Measurements from ENCODE around the gene INHBC. TPM values are rescaled to one million over a fixed set of nuclear protein-coding genes. Genes with fewer than 3 reads are reported as not detected.

Gene INHBC
- total RNA-seq, 1 experiment from 2014 or later, result not detected

DNA sequence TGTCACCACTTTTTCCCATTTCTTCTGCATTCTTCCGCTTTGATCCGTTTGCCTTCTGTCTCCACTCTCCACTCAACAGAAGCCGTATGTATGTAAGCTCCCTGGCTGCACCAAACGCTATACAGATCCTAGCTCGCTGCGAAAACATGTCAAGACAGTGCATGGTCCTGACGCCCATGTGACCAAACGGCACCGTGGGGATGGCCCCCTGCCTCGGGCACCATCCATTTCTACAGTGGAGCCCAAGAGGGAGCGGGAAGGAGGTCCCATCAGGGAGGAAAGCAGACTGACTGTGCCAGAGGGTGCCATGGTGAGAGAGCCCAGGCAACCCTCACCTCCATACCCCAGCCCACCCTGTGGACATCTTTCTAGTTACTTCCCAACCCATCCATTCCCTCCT lies 33.3 kb downstream of the INHBC start:
- no peak for DNase-seq (ENCODE audit: low read depth)

DNA sequence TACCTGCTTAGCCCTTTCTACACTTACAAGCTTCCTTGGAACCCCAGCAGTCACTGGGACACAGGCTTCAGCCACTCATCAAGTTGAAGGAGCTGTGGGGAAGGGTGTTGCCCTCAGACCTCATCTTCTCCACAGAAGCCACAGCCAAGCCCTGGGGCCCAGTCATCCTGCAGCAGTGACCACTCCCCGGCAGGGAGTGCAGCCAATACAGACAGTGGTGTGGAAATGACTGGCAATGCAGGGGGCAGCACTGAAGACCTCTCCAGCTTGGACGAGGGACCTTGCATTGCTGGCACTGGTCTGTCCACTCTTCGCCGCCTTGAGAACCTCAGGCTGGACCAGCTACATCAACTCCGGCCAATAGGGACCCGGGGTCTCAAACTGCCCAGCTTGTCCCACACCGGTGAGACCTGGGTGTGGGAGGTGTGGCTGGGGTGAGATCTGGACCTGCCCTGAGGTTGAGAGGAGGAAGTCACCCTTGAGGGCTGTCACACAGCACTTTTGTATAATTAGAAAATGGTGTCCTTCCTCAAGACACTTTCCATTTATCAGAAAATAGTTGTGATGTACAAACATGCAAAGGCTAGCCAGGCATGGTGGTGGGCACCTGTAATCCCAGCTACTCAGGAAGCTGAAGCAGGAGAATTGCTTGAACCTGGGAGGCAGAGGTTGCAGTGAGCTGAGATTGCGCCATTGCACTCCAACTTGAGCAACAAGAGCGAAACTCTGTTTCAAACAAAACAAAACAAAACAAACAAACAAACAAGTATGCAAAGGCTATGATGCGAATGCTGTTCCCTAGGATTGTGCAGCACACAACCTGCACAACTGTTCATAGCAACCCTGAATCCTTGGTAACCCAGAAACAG lies 34.9 kb downstream of the INHBC start:
- DNase-seq (ENCODE audit: low read depth), result no peak

DNA sequence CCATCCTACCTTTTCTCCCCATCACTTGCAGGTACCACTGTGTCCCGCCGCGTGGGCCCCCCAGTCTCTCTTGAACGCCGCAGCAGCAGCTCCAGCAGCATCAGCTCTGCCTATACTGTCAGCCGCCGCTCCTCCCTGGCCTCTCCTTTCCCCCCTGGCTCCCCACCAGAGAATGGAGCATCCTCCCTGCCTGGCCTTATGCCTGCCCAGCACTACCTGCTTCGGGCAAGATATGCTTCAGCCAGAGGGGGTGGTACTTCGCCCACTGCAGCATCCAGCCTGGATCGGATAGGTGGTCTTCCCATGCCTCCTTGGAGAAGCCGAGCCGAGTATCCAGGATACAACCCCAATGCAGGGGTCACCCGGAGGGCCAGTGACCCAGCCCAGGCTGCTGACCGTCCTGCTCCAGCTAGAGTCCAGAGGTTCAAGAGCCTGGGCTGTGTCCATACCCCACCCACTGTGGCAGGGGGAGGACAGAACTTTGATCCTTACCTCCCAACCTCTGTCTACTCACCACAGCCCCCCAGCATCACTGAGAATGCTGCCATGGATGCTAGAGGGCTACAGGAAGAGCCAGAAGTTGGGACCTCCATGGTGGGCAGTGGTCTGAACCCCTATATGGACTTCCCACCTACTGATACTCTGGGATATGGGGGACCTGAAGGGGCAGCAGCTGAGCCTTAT lies 35.8 kb downstream of the INHBC start:
- DNase-seq (ENCODE audit: low read depth), result no peak

DNA sequence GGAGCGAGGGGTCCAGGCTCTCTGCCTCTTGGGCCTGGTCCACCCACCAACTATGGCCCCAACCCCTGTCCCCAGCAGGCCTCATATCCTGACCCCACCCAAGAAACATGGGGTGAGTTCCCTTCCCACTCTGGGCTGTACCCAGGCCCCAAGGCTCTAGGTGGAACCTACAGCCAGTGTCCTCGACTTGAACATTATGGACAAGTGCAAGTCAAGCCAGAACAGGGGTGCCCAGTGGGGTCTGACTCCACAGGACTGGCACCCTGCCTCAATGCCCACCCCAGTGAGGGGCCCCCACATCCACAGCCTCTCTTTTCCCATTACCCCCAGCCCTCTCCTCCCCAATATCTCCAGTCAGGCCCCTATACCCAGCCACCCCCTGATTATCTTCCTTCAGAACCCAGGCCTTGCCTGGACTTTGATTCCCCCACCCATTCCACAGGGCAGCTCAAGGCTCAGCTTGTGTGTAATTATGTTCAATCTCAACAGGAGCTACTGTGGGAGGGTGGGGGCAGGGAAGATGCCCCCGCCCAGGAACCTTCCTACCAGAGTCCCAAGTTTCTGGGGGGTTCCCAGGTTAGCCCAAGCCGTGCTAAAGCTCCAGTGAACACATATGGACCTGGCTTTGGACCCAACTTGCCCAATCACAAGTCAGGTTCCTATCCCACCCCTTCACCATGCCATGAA lies 36.5 kb downstream of the INHBC start:
- no peak for DNase-seq (ENCODE audit: low read depth)

DNA sequence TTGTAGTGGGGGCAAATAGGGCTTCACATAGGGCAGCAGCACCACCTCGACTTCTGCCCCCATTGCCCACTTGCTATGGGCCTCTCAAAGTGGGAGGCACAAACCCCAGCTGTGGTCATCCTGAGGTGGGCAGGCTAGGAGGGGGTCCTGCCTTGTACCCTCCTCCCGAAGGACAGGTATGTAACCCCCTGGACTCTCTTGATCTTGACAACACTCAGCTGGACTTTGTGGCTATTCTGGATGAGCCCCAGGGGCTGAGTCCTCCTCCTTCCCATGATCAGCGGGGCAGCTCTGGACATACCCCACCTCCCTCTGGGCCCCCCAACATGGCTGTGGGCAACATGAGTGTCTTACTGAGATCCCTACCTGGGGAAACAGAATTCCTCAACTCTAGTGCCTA lies 37.1 kb downstream of the INHBC start:
- no peak for DNase-seq (ENCODE audit: low read depth)

DNA sequence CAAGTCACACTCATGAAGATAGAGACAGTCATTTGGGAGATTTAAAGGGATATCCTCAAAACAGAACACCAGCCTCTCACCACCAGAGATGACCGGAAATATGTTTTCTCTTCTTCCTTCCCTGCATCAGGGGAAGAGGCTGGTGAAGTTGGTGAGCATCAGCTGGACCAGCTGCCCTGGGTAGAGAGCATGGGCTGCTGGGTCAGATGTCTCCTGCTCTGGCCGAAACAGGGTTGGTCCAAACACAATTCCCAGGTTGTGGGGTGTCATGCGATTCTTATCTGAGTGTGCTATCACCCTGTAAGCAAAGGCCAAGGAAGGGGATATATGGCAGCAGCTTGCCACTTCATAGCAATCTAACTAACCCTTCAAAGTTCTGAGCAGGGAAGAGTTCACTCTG lies 37.8 kb downstream of the INHBC start:
- DNase-seq (ENCODE audit: low read depth), result no peak

DNA sequence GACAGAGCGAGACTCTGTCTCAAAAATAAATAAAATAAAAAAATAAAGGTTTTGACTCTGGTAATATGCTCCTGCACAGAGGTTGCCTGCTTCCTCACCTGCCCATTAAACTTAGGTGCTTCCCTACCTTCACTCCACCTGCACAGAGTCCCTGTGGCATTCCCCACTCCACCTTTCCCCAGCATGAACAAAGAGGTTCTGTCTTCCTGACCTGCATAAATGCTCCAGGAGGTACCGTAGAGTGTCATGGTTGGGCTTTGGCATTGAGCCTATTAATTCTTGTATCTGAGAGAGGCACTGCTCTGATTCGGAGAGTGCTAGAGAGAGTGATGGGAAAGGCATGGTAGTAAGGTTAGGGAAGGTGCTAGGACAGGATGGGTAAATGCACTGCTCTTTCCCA lies 38.8 kb downstream of the INHBC start:
- no peak for DNase-seq (ENCODE audit: low read depth)

DNA sequence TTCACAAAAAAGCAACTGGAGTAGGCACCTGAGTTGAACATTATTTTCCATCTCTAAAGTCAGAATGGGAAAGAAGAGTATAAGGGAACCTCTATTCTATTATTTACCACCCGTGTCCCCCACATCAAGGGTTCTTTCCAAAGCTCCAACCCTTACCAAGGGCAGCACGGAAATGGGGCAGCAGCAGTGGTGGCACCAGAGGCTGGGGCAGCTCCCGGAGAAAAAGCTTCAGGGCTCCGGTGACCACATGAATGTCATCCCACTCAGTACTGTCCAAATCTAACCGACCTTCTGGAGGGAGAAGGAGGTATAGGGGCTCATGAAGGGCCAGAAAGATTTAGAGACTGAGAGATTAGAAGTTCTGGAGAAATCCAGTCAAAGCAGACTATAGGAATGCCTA lies 39.3 kb downstream of the INHBC start:
- no peak for DNase-seq (ENCODE audit: low read depth)

DNA sequence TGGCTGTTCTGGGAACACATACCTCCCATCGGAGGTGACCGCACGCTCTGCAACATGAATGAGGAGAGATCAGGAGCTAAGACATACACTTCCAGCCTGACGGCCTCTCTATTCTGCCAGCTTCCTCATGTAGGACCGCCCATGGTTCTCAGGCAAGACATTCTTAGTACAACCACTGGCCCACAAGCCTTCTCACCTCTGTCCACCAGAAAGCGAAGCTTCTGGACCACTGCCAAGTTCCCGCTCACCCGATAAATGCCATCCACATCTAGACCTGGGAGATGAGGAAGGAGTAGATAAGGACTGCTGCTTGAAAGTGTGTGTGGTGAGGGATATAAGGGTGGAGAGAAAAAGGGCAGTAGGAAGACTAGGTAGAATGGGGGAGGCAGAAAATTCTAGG lies 39.8 kb downstream of the INHBC start:
- no peak for DNase-seq (ENCODE audit: low read depth)

DNA sequence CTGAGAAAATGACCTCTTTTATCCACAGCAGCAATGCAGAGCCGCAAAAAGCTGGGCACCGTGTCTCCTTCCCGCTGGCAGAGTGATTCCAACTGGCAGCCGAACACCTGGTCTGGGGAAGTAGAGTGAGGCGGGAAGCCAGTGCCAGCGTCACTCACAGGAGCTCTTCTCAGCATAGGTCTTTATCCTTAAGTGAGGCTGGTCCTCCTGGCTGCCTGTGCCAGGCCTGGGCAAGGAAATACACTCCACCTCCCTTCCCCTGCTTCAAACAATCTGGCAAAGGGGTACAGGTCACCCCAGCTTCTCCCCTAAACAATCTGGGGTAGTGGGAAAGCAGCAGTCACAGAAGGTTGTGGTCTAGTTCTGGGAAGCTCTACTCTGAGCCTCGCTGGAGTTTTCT lies 40.3 kb downstream of the INHBC start:
- no peak for DNase-seq (ENCODE audit: low read depth)

DNA sequence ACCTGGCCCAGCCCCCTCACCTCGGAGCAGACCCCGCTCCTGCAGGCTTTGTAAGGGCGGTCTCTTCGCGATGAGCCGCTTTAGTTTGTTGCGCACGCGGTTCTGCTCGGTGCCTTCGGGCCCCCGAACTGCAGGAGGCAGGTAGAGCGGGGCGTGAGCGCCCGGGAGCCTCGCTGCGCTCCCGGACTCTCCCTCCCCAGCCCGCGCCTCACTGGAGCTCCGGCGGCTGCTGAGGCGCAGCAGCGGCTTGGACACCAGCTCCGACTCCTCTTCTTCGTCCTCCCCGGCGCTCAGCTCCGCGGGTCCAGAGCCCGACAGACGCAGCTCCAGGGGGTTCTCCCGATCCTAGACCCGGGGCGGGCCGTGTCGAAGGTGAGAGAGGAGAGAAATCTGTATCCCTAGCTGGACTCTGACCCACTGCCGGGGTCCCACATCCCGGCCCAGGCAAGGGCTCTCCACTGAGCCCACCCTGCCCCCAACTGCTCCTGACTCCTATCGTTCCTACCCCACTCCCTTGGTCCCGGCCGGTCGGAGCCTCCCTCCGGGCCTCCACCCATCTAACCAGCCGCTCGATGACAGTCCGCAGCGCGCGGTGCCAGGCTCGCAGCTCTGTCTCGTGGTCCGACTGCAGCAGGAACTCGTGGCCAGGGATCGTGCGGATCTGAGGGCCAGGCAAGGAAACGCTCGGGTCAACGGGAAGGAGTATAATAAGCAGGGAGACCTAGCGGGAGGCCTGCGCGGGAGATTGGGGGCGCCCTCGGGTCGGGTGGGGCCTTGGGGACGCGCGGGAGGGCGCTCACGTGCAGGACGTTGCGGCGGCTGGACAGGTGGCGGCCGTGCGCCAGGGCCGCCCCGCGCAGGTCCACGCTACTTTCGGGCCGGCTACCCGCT lies 40.9 kb downstream of the INHBC start:
- peak; percentile 40 for DNase-seq (ENCODE audit: low read depth)

DNA sequence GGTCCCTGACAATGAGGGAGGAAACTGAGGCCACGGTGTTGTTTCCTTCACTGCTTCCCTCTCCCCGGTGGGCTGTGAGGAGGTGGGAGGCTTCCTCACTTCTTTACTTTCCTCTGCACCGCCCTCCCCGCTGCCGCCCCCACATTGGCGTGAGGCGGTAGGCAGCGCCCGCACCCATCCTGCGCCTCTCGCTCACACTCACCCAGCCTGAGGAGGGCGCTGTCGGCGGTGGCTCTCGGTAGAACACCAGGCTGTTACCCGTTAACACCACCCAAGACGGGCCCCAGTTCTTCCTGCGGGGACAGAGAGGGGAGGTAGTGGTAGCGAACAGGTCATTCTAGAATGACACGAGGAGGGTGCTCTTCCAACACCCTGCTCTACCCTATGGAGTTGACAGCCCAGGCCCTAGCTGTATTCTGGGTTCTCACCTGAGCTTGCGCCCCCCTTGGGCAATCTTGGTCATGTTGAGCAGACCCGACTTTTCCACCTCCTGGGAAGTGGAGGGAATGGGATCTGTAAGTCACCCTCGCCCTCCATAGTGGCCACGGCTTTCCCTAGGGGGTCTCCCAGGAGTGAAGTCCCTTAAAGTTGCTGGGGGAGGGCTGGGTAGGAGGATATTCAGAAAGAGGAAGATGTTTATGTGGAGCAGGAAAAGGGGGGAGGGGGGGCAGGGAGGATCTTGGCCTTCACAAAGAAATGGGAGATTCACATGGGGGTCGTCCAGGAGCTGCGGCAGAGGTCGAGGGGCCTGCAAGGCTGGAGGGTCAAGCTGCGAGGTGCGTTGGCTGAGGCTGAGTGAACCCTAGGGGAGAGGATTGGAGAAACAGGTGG lies 41.8 kb downstream of the INHBC start:
- no peak for DNase-seq (ENCODE audit: low read depth)

DNA sequence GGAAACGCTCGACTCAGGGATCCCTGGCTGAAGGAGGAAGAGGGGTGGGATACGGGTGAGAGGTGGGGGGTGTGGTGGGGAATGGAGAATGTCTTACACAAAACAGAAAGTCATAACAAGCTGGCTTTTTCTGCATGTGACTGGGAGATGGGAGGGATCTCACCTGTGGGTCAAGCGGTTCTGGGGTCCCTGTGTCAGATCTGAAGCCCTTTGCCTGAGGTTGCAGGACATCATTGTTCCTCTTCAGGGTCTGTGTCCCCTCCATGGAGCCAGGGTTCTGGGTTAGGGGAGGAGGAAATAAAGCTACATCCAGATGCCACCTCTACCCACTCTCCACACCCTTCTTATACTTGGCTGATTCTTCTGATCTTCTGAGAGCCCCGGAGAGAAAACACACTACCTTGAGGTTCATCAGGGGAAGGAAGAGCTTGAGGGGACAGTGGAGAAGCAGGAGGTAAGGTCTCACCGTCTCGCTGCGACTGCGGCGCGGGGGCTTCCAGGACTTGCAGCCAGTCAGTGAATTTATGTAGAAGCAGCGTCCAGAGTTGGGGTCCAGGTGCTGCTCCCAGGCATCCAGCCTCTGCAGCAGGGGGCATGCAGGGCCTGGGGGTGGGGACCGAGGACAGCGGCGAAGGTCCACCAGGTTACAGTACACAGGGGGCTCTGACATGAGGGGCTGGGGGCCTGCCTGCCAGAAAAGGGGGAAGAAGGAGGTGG lies 42.6 kb downstream of the INHBC start:
- DNase-seq (ENCODE audit: low read depth), result no peak

DNA sequence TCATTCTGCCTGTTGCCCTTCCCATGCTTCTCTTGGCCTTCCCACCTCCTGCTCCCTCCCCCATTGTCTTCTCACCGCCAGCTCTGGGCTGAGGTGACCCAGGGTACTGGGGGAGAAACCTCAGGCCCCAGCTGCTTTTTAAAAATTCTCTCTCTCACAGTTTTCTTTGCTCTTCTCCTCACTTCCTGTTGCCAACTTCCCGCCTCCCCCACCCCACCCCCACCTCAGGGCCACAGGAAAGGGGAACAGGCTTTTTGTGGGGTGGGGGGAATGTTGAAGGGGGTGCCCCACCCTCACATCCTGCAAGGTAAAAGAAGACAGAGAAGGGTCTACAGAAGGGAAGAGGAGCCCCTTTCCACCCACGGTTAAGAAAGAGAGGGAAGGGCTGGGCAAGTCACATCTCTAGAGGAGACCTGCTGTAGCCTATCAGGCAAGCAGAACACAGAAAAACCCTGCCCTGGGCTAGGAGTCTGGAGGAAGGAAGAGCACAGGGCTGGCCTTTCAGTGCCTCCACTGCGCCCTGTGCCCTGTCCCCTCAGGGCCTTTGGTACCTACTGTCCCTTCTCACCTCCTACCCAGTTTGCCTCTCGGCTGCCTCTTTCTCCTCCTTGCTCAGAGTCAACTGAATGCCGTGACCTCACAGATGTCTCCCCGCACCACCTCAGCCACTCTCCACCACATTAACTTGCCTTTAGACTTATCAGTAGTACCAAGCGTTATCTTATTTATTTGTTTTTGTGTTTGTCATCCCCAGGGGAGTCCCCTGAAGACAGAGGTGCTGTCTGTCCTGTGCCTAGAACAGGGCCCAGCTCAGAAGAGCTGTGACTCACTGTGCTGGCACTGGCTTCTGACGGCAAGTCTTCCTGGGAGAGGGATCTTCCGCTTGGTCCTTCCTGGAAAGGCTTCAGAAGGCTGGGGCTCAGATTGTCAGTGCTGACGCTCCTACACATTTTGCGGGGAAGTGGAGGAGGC lies 43.4 kb downstream of the INHBC start:
- DNase-seq (ENCODE audit: low read depth), result peak; percentile 48

DNA sequence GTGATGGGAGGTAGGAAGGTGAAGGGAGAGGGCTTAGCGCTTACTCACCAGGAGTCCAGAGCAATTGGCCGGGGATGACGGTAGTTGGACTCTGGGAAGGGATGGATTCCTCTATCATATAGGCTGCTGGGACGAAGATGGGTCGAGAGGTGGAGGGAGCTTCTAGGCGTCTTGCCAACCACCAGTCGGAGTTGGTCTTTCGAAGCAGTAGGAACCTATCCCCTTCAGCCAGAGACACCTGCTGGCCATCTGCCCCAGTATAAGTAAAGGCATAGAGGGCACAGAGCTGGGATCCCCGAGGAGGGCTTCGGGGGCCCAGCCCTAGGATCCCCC lies 44.4 kb downstream of the INHBC start:
- no peak for DNase-seq (ENCODE audit: low read depth)

DNA sequence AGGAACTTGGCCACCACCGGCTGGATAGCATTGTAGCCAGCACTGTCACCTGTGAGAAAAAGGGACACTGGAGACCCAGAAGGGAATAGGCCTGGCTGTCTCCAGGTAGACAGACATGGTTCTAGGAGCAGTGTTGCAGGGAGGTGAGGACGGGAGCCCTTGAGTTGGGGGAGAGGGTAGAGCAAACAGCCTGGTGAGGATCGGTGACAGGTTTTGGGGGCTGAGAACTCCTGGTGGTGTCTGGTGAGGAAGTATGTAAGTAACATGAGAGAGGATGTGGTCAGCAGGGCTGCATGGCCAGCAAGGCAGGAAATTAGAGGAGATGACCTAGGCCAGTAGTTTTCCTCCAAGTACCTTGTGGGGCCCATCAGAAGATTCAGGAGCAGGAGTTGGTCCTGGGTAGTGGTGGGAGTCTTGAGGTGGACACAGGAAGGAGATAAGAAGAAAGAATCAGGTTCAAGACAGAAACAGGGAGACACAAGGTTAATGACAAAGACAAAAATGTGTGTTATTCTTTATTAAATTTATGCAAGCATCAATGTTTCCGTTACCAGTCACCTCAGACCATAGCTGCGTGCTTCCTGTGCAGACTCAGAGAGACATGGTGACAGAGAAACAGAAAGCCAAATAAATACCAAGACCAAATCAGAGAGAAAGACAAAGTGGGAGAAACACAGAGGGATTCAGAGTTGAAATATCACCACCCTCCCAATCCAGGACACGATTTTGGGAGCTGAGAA lies 45.0 kb downstream of the INHBC start, which contains the start of gene ARHGAP9:
ARHGAP9 (minus strand) TSS at position 491 of the 740 bp plus-strand sequence; CDS start at position 31, 460 bp downstream.
- DNase-seq (ENCODE audit: low read depth), result no peak

DNA sequence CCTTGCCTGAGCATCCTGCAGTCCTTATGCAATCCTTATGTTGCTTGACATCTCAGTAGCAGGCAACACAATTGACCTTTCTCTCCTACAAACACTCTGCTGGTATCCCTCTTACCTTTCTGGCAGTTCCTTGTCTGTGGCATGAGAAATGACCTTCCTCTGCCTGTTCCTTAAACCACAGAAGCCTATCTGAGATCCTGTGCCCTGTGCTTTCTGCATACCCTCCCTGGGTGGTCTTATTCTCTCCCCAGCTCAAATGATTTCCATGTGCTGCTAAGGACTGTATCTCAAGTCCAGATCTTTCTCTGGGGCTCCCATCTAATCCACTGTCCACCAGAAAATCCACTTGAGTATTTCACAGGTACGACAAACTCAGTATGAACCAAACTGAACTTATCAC lies 47.1 kb downstream of the INHBC start:
- no peak for DNase-seq (ENCODE audit: low read depth)

DNA sequence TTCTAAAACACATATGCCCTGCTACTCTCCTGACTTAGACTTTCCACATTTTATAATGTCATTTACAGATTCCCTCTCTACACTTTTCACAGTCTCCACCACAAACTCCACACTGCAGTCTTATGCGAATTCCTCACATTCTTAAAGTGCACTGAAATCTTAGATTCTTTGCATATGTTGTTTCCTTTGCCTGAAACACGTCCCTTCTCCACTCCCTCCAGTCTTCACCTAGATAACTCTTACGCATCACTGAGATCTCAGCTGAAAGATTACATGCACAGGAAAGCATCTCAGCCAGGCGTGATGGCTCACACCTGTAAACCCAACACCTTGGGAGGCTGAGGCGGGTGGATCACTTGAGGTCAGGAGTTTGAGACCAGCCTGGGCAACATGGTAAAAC lies 48.9 kb downstream of the INHBC start:
- no peak for DNase-seq (ENCODE audit: low read depth)

Data from Daoy (cell line).